SU-DHL-6 (cell line): ENCODE measurements around the gene LY6G6C.

Source experiments
- EZH2phosphoT487 ChIP-seq: fragments of 200-600 bp; sonication (generic), shearing (Covaris generic); conservative IDR thresholded peaks from 2 replicates; pipeline ENCODE4 v1.6.1; 2018; ENCODE audit warnings: mild to moderate bottlenecking, antibody characterized with exemption, low read length, moderate library complexity, mixed read lengths
- TF ChIP-seq, protein P1 (sequence below): fragments of 200-600 bp; sonication (generic); IDR thresholded peaks from one replicate; pipeline ENCODE4 v1.5.1; 2017; ENCODE audit warnings: antibody characterized with exemption, mild to moderate bottlenecking, low read length, moderate library complexity; ENCODE audit not compliant: insufficient read depth, poor library complexity, severe bottlenecking

- TF ChIP-seq, protein P1, sequence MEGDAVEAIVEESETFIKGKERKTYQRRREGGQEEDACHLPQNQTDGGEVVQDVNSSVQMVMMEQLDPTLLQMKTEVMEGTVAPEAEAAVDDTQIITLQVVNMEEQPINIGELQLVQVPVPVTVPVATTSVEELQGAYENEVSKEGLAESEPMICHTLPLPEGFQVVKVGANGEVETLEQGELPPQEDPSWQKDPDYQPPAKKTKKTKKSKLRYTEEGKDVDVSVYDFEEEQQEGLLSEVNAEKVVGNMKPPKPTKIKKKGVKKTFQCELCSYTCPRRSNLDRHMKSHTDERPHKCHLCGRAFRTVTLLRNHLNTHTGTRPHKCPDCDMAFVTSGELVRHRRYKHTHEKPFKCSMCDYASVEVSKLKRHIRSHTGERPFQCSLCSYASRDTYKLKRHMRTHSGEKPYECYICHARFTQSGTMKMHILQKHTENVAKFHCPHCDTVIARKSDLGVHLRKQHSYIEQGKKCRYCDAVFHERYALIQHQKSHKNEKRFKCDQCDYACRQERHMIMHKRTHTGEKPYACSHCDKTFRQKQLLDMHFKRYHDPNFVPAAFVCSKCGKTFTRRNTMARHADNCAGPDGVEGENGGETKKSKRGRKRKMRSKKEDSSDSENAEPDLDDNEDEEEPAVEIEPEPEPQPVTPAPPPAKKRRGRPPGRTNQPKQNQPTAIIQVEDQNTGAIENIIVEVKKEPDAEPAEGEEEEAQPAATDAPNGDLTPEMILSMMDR: no peak
- TF ChIP-seq EZH2phosphoT487: no peak
These were observed 9.1 kb upstream of the LY6G6C start for GRCh38 chr6:31730631-31731086.
